Measurements from ENCODE around the gene MYT1.

MYT1 gene

DNA sequence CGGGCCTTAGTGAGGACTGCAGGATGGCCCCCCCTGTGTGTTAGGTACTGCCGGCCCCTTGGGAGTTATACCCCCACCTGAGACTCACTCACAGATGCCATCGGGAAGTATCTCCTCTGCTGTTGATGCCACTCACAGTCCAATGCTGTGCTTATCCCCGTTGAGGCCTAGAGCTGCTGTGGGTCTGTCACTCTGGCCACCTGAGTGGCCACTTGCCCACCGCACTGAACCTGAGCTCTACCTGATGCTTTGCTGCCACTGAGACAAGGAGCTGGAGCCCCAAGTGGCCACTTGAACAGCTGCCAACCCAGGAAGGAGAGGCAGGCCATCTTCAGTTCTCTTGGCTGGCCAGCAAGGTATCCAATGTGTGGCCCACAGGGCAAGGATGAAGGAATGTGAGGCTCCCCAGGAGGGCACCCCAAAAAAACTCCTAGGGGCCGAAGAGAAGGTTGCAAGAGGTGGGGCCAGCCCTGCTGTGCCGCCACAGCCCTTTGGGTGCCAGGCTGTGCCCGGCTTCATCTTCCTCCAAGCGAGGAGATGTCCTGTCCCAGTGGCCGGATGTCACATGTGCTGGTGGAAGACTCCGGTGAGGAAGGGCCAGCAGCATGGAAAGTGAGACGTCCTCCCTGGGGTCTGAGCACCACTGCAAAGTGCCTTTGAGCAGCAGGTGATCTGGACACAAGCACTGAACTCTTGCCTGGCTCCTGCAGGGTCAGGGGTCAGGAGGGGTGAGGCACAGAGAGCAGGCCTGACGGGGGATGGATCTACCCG lies 61.8 kb downstream of the MYT1 start:
- TF ChIP-seq, protein P1, sequence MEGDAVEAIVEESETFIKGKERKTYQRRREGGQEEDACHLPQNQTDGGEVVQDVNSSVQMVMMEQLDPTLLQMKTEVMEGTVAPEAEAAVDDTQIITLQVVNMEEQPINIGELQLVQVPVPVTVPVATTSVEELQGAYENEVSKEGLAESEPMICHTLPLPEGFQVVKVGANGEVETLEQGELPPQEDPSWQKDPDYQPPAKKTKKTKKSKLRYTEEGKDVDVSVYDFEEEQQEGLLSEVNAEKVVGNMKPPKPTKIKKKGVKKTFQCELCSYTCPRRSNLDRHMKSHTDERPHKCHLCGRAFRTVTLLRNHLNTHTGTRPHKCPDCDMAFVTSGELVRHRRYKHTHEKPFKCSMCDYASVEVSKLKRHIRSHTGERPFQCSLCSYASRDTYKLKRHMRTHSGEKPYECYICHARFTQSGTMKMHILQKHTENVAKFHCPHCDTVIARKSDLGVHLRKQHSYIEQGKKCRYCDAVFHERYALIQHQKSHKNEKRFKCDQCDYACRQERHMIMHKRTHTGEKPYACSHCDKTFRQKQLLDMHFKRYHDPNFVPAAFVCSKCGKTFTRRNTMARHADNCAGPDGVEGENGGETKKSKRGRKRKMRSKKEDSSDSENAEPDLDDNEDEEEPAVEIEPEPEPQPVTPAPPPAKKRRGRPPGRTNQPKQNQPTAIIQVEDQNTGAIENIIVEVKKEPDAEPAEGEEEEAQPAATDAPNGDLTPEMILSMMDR (IDR thresholded peaks at IDR 0.05; ENCODE audit: extremely low read depth, missing control alignments) = no peak
- DNase-seq (ENCODE audit: low spot score) = no peak

DNA sequence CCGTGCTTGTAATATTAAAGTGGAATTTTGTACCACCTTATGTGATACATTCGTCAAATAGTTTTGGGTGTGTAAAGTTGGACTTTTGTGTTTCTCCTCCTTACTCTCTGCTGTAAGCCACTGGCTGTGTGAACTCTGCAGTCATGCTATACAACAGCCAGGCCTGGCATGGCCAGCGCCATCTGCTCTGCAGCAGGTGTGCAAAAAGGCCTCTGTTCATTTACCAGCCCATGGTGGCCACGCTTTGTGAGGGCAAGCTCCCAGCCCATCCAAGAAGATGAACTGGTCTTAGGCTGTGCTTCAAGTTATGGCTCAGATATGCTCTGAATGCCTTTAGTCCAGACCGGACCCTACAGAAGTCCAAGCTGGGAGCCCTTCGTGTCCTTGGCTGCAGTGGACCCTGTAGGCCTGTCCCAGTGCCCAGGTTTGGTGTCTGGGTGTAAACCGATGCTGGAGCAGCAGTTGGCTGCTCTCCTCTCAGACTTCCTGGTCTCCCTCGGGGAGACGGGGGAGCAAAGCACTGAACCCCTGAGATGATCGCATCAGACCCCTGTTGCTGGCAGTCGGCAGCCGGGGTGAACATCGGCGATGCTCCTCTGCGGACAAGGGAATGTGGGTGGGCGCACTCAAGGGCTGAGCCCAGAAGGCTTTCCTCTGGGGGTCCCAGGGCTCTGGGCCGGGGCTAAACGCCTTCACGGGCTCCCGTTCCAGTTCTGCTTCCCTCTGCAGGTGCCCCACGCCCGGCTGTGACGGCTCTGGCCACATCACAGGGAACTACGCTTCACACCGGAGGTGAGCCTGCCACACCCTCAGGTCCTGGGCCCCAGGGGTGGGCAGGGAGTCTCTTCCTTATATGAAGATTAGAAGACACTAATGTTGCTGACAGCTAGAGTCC lies 62.7 kb downstream of the MYT1 start:
- no peak for DNase-seq (ENCODE audit: low spot score)
- TF ChIP-seq, protein P1 (IDR thresholded peaks at IDR 0.05; ENCODE audit: extremely low read depth, missing control alignments) = no peak

DNA sequence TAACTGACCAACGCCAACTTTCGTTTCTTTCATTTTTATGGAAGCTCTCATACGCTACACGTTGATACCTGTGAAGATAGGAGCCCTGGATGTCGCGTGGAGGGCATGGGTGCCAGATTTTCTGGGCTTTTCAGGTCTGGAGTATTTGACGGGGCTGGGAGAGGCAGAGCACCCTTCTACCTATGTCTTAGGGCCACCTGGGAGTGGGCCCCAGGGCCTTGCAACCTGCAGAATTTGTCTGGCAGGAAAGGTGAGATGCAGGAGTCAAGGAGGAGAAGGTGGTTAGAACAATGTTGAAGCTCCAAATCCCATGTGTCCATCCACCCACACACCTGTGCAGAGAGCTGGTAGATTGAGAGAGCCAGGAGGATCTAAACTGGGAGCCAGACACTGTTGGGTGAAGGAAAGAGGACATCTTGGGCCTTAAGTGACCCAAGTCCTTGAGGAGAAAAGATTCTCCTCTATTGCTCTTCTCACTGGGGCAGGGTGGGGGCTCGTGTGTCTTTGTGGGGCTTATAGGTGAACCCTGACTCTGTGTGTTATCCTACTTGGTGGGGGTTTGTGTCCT lies 63.9 kb downstream of the MYT1 start:
- TF ChIP-seq, protein P1 (IDR thresholded peaks at IDR 0.05; ENCODE audit: extremely low read depth, missing control alignments) = no peak
- no peak for DNase-seq (ENCODE audit: low spot score)

DNA sequence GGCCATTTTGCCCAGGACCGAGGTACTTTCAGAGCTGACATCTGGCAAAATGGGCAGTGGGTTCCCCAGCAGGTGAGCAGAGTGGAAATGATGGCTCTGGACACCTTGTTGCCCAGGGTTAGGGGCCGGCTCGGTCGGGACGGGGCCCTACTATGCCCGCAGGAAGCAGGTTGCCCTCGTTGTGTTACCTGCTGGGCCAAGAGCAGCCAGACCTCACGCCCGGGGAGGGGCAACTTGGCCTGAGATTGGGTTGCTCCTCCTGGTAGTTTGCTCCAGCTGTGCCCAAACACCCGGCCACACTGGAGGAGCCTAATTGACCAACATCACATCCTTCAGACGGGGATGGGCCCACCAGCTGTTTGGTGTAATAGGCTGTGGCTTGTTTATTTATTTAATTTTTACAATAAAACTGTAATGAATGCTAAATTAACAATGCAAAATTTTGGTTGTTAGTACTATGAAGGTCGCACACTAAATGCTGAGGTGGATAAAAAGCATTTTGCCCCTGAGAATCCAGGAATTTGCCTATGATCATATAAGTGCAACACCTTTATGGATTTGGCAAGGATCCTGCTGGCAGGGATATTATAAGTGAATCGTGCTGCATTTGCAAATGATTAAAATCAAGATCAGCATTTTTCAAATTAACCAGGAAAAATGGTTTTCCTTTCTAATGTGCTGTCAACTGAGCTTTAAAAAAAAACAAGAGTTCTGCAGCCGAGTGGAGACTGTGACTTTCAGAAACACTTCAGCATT lies 64.7 kb downstream of the MYT1 start:
- TF ChIP-seq, protein P1 (IDR thresholded peaks at IDR 0.05; ENCODE audit: extremely low read depth, missing control alignments) = no peak

DNA sequence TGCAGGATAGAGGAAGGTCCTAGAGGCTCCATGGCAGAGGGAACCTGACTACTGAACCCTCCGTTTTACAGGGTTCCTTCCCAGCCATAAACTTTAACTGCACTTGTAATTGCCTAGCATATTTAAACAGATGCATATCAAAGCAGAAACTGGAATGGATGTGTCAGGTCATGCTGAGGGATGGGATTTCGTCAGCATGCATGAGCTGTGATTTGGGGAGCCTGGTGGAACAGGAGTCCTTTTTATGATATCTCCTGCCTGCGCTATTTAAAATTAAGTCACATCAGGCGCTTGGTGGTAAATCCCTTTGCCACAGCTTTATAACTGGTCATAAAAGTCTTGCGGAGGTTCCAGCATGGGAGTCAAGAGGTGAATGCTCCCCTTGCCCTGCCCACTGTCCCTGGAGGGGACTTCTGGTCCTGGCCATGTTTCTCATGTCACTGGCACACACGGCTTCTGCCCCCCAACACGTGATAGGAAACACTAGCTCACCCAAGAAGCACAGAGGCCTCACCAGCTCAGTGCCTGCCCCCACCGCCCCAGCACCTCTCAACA lies 65.3 kb downstream of the MYT1 start:
- no peak for DNase-seq (ENCODE audit: low spot score)
- TF ChIP-seq, protein P1 (IDR thresholded peaks at IDR 0.05; ENCODE audit: extremely low read depth, missing control alignments) = no peak

More for the DNA sequence above, 64.7 kb downstream of the MYT1 start:
- DNase-seq (ENCODE audit: low spot score) = no peak

DNA sequence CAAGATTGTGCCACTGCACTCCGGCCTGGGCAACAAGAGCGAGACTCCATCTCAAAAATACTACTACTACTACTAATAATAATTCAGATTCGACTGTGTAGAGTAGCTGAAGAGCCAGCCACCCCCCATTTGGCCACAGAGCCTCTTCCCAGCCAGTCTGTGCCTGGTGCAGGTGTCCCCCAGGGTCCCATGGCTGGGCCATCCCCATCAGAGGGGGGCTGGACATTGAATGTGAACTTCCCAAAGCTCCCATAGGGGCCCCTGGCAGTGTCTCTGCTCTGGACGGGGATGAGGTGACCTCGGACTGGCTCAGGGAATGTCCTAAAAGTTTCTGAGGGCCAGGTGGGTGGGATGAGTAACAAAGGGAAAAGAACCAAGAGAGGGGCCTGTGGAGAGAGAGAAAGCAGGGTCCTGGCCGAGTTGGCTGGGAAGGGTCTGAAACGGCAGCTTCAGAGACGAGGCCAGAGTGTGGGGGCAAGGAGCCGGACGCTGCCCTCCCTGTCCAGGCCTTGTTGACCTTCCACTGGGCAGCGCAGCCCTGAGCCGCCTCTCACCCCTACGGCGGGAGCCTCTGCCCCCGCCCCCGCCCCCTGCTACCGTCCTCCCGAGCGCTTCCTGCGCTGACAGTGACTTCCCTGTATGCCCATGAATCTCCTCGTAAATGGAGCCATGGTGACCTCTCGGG lies 66.4 kb downstream of the MYT1 start:
- no peak for DNase-seq (ENCODE audit: low spot score)
- TF ChIP-seq, protein P1 (IDR thresholded peaks at IDR 0.05; ENCODE audit: extremely low read depth, missing control alignments) = no peak
